ENCODE data around the gene TYW1.

DNA sequence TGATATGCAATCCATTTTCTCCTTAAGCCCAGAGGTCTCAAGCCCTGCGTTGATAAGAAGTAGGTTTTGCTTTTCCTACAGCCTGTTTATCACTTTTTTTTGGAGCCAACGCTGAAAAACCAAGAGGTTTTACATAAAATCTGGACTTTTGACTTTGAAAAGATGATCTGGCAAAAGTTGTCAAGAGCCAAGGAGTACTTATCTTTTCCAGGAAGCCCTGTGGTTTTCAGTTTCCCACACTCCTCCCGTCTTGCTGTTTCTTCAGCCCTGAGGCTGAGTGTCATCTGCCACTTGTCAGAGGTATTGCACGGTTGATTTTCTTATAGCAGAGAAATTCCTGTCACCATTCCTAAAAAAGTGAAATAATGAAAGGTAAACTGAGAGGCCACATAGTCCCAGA lies 108.7 kb downstream of the TYW1 start:
- TF ChIP-seq, protein P1, sequence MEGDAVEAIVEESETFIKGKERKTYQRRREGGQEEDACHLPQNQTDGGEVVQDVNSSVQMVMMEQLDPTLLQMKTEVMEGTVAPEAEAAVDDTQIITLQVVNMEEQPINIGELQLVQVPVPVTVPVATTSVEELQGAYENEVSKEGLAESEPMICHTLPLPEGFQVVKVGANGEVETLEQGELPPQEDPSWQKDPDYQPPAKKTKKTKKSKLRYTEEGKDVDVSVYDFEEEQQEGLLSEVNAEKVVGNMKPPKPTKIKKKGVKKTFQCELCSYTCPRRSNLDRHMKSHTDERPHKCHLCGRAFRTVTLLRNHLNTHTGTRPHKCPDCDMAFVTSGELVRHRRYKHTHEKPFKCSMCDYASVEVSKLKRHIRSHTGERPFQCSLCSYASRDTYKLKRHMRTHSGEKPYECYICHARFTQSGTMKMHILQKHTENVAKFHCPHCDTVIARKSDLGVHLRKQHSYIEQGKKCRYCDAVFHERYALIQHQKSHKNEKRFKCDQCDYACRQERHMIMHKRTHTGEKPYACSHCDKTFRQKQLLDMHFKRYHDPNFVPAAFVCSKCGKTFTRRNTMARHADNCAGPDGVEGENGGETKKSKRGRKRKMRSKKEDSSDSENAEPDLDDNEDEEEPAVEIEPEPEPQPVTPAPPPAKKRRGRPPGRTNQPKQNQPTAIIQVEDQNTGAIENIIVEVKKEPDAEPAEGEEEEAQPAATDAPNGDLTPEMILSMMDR (IDR thresholded peaks at IDR 0.05): no peak
- TF ChIP-seq NR3C1 (CRISPR knock-in tag; conservative IDR thresholded peaks at IDR 0.05; ENCODE audit: low read depth) (no peak), ZNF138 (CRISPR knock-in tag; conservative IDR thresholded peaks at IDR 0.05) (no peak), ESRRA (CRISPR knock-in tag; IDR thresholded peaks at IDR 0.05; ENCODE audit: borderline replicate concordance) (no peak), OVOL2 (CRISPR knock-in tag; IDR thresholded peaks at IDR 0.05; ENCODE audit: borderline replicate concordance) (no peak), CBFB (CRISPR knock-in tag; IDR thresholded peaks at IDR 0.05; ENCODE audit: low read depth) (no peak), NFYB (CRISPR knock-in tag; conservative IDR thresholded peaks at IDR 0.05; ENCODE audit: low read depth) (no peak), ZNF416 (CRISPR knock-in tag; IDR thresholded peaks at IDR 0.05) (no peak), ZNF423 (CRISPR knock-in tag; IDR thresholded peaks at IDR 0.05) (no peak)
